ENCODE measurements around the gene SCPEP1.
"Not testable (repeated sequence)": the region's sequence is repeated elsewhere in the genome, so short reads cannot be mapped to it uniquely, and the experiment has no call there.

The SCPEP1 gene

DNA sequence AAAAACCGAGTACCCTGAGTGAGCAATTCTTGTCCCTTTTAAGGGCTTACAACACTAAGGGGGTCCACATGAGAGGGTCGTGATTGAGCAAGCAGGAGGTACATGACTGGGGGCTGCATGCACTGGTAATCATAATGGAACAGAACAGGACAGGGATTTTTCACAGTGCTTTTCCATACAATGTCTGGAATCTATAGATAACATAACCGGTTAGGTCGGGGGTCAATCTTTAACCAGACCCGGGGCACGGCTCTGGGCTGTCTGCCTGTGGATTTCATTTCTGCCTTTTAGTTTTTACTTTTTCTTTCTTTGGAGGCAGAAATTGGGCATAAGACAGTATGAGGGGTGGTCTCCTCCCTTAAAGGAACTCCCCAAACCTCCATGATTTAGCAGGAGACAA, 12.2 kb upstream of the SCPEP1 start:
- not testable (repeated sequence) for DNase-seq (ENCODE audit: low spot score)

DNA sequence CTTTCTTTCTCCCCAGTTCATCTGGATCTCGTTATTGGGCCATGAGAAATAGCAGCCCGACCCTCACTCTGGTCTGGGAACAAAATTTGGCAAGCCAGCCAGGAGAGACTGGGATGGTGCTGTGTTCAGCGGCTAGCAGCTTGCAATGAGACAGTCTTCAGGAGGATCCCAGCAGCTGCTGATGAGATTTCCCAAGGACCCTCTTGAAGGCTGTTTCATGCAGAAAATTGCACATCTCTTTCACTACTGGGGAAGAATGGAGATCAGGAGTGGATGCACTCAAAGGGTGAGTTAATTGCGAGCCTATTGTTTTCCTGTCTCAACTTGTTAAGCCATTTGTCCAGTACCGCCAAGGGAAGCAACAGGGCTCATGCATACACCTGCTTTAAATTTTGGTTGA, 11.6 kb upstream of the SCPEP1 start:
- DNase-seq (ENCODE audit: low spot score) = no peak

DNA sequence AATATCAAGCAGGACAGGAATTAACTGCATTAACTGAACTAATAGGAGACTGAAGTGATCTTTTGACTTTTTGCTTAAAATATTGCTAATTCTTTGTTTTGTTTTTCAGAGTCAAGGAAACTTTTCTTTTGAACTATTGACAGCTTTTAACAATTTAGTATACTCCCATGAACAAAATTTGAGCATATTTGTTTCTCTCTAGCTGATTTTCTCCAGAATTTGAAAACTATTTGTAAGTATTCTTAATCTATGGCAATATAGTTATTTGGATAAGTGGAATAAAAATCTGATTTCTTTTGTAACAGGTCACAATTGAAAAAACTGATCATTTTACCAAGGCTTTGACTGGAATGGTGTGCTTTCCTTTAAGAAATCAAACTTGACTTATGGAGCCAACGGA, 7.0 kb upstream of the SCPEP1 start:
- no peak for DNase-seq (ENCODE audit: low spot score)

DNA sequence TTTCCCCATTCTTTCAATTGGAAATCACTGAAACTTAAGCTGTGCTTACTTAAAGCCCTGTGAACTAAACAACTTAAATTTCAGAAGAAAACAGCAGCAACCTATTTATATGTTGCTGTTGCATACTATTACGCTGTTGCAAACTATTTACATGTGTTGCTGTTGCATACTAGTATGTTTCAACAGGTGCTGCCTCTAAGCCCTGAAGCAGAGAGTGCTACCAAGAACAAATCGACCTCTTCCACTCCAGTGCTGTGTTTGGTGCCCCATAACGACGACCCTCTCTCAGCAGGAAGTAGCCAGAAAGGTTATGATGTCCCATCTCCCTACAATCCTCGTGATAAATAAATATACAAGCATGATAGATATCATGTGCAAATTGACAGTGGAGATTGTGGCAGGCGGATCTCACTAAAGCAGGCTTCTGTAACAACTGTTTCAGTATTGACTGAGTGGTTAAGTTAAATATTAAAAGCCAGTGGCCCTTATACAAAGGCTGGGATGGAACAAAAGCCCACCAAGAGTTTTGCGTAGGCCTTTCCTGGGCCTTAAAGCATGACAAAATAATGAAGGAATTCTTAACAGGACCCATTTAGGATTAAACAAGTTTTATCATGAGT, 5.7 kb upstream of the SCPEP1 start:
- DNase-seq (ENCODE audit: low spot score) = no peak

DNA sequence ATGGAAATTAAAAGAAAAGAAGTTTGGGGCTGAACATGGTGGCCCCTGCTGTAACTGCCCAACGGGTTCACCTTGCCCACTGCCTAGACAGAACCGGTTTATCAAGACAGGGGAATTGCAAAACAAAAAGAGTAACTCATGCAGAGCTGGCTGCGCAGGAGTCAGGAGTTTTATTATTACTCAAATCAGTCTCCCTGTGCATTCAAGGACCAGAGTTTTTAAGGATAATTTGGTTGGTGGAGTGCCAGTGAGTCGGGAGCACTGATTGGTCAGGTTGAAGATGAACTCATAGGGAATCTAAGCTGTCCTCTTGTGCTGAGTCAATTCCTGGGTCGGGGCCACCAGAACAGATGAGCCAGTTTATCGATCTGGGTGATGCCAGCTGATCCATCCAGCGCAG, 4.4 kb upstream of the SCPEP1 start:
- DNase-seq (ENCODE audit: low spot score) = no peak

DNA sequence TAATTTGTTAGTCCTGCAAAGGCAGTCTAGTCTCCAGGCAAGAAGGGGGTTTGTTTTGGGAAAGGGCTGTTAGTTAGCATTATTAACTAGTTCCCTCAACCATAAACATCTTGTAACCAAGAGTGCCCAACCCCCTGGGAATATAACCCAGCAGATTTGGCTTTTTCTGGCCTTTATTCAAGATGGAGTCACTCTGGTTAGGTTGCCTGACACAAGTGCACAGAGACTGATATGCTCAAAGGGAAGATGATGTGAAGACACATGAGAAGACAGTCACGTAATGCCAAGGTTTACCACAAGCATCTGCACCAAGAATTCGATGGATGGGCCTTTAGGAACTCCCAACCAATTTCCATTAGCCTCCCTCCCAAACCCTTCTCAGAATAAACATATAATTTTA, 3.9 kb upstream of the SCPEP1 start:
- DNase-seq (ENCODE audit: low spot score) = no peak

DNA sequence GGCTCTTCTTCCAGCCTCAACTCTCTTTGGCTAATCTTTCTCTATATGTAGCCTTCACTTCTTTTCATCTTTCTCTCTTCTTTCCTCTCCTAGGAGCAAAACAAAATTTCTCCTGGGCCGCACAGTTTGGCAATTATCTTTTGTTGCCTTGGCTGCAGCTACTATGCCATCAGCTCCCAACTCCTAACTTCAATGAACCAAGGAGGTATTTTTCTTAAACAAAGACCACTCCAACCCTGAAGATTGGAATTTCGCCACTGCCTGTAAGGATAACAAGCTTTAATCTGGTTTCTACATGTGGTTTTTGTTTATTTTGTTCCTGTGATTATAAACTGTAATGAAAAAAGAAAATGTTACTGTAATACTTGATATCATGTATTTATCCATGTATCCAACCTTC, 2.3 kb upstream of the SCPEP1 start:
- DNase-seq (ENCODE audit: low spot score) = no peak

DNA sequence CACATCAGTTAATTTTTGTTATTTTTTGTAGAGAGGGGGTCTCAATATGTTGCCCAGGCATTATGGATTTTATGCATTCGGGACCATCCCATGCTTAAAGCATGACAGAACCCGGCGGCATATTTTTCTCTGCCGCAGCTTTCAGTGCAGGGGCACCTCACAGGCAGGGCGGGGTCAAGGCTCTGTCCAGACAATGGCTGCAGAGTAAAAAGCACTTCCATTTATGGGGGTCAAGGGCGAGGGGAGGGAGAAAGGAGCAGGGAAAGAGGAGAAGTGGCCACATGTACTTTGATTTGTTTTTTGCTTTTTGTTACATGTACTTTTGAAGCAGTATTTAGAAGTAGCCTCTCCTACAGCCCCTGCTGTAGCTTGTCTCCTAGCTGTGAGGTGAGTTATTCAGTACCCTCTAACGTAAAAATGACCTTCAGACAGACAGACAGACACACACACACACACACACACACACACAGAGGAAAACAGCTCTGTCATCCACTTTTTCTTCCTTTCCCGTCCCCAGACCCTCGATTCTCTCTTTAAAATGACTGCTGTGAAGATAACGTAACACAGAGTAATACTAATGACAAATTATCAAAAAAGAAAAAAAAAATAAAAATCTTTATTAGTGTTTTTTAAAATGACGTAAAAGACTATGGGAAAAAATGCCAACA, 856 bp upstream of the SCPEP1 start:
- DNase-seq (ENCODE audit: low spot score) = no peak

DNA sequence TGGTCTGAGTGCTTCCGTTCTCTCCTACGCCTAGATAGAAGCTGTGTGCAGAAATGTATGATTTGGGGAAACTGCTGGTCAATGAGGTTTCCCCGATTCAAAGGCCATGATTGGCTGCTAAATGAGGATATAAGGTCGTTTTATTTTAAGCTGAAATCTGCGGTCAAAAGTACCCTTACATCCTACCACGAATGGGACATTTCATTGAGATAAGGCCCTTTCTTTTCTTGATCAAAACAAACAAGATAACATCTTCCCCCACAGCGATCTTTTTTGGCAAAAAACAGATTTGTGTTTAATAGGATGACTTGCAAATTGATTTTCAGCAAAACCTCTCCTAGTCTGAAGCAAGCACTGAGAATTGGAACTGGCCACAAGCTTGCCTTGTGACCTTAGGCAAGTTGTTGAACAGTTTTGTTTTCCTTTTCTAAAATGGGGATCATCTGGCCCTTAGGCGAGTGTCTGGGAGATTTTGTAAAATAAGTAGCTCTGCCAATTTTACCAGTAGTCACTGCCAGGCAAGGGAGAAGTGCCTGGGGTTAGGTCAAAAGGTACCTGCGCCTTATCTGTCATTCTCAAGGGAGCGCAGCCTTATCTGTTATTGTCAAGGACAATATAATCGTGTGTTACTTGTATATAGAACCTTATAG, 635 bp downstream of the SCPEP1 start:
- peak; percentile 40 for DNase-seq (ENCODE audit: low spot score)

DNA sequence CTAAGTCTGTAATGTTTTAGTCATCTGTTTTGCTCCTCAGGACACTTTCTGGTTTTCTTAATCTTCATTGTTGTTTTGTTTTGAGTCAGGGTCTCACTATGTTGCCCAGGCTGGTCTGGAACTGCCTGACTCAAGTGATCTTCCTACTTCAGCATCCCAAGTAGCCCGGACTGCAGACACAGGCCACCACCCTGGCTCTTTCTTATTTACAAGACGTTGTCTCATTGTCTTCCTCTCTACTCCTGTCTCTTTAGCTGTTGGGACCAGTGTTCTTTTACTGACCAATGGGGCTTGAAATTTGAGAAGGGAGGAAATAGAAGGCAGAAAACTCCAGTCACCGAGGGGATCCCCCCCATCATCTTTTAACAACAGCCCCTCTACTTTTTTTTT, 1.2 kb downstream of the SCPEP1 start:
- DNase-seq (ENCODE audit: low spot score) = peak; percentile 11

DNA sequence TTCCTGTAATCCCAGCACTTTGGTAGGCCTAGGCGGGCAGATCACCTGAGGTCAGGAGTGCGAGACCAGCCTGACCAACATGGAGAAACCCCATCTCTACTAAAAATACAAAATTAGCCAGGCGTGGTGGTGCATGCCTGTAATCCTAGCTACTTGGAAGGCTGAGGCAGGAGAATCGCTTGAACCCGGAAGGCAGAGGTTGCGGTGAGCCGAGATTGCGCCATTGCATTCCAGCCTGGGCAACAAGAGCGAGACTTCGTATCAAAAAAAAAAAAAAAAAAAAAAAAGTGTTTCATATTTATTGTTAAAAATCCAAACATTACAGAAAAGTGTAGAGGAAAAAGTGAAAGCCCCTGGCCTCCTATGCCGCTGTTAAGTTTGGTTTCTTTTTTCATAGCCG, 2.6 kb downstream of the SCPEP1 start:
- not testable (repeated sequence) for DNase-seq (ENCODE audit: low spot score)

DNA sequence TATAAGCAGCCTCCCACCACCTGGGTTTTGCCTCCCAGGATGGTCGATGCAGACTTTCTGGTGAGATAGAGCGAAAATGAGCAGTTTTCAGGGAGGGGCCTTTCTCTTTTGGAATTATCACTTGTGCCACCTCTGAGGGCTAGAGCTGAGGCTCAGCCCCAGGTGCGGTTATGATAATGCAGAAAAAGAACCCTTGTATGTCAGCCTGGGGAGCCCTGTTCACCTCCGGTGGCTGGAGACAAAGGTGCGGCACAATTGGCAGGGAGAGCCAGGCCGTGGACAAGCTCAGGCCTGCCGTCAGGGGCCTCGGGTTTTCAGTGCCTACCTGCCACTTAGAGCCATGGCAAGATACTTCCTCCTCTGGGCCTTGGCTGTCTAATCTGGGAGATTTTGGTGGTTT, 4.4 kb downstream of the SCPEP1 start:
- DNase-seq (ENCODE audit: low spot score) = no peak

DNA sequence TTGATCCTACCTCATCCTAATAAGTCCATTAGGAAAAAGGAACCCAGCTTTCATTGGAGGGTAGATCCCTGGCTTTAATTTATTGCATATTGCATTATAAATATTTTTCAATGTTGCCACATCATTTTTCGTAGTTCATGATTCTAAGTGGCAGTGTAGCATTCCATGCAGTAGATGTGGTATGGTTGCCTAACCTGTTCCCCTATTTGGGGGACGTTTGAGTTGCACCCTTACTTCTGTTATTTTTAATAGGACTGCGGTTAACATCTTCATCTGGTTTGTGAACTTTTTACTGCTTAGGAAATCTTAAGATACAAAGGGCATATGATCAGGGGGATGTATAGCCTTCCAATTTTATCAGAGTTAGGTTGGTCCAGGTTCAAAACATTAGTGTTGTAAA, 5.4 kb downstream of the SCPEP1 start:
- no peak for DNase-seq (ENCODE audit: low spot score)

DNA sequence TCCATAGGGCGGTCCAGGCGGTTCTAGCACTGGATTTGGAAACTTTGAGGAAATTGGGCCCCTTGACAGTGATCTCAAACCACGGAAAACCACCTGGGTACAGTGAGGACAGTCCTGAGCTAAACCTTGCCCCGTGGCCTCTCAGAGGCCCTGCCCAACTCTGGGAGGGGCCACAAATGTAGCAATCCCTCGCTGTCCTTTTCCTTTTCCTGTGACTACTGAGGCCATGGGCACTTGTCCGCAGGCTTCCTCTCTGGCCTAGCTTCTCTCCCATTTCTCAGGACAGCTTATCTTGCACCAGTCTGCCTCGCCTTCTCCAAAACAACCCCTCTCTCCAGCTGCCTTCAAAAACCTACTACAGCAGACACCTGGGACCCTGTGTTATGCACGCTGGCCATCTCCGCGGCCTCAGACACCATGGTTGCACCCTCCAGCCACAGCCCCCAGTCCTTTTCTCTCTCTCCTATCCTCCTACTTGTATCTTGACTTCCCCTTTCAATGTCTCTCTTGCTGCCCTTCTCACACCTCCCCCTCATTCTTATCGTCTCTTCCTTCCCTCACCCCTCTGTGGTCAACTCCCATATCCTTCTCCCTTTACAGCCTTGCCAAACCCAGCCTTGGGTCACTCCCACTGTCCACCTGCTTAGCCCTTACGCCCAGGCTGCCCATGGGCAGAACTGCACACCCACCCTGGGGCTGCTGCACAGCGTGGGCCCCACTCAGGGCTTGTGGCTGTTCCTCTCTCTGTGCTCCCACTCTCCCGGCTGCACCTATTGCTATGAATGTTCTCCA, 7.6 kb downstream of the SCPEP1 start:
- no peak for DNase-seq (ENCODE audit: low spot score)

DNA sequence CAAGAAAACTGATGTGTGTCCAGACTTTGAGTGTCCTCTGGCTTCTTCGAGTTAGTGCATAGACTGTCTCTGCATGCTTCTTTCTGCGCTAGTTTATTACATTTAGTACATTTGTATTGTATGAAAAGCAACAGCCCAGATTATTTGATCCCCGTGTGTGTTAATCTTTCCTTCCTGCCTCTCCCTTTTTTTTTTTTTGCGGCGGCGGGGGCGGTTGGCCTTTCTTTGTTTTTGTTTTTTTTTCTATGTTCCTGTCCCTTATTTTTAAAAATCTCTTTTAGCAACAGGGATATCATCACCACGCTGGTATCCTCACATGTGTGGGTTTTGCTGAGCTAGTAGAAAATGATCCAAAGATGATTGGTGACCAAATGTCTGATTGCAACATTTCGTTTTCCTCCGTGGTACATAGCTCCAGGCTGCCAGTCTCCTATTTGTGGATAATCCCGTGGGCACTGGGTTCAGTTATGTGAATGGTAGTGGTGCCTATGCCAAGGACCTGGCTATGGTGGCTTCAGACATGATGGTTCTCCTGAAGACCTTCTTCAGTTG, 9.4 kb downstream of the SCPEP1 start:
- no peak for DNase-seq (ENCODE audit: low spot score)

DNA sequence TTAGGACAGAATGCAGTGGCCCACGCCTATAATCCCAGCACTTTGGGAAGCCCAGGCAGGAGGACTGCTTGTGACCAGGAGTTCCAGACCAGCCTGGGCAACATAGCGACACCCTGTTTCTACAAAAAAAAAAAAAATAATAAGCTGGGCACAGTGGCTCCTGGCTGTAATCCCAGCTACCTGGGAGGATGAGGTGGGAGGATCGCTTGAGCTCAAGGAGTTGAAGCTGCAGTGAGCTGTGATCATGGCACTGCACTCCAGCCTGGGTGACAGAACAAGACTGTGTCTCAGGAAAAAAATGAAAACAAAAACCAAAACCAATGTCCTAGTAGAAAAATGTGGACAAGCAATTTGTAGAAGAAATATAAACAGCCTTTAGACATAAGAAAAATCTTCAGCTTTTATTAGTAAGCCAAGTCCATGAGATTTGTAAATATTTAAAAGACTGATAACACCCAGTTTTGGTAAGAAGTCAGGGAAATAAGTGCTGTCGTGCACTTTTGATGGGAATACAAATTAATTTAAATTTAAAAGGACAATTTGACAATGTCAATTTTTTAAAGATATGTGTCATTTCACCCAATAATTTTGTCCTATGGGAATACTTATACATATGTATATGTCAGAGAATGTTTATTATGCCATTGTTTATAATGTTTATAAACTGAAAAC, 11.1 kb downstream of the SCPEP1 start:
- DNase-seq (ENCODE audit: low spot score) = no peak

DNA sequence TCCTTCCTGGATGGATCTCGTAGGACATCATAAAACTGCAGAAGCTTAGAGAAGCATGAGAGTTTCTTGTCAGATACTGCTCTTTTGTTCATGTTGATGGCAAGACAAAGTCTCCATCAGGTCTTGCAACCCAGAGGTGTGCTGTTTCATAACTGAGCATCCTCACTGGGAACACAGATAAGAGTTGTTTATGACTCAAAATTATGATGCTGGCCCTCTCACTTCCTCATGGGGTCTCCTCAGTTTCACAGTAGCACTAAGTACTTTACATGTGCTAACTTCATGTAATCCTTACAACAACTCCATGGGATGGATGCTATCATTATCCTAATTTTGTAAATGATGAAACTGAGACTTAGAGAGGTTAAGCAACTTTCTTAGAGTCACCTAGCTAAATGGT, 14.4 kb downstream of the SCPEP1 start:
- DNase-seq (ENCODE audit: low spot score) = no peak

DNA sequence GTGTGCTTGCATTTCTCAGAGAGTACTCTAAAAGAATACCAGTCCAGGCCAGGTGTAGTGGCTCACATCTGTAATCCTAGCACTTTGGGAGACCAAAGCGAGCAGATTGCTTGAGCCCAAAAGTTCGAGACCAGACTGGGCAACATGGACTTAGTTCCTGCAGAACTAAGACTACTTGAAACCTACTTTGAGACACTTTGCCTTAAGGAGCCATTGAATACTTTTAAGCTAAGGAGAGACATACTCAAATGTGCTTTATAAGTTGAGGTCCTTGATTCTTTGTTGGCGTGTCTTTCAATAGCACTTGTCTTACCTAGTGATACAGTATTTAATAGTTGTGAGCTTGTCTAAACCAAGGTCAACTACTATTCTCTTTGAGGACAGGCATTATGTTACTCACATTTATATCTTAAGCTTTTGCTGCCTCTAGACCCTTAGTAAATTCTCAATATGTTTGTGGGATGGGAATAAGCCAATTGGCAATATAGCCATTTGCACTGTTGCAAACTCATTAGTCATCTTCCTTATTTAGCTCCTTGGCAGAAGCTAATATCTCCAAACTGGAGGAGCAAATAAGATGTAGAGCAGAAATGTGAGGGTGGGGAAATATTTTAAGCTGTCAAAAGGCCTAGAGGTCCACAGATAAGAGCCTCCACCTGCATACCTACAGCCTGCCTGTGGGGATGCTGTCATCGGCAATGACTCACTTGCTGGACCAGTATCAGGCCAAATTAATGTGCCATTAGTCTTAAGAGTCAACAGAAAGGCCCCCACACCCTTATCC, 16.3 kb downstream of the SCPEP1 start:
- no peak for DNase-seq (ENCODE audit: low spot score)

DNA sequence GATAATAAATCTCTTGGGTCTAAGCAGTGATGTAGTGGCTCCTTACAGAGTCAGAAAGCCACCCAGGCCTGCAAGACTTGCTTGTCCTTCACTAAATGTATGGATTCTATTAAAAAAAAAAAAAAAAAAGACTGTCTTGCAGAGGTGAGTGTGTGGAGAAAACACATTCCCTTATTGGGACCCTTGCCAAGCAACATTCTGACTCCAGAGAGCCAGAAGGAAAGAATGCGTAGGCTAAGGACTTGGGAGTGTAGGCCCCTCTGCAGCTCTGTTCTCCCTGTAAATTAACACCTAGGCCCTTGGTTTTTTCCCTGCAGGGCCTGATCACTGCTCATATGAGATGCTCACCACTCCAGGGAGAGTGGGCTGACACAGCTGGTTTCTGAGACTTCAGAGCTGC, 17.8 kb downstream of the SCPEP1 start:
- no peak for DNase-seq (ENCODE audit: low spot score)

DNA sequence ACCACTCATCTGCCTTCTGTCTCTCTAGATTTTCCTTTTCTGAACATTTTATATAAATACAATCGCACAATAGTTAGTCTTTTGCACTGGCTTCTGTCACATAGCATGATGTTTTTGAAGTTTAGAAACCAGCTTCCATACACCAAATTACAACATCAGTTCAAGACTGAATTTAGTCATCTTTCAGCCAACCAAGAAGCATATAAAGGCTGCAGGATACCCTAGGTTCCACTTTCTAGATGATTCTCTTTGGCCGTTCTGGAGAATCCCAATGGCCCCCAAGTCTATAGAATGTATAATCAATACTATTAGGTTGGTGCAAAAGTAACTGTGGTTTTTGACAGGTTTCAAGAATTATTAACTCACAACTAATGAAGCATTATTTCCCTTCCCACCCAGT, 19.4 kb downstream of the SCPEP1 start:
- no peak for DNase-seq (ENCODE audit: low spot score)

DNA sequence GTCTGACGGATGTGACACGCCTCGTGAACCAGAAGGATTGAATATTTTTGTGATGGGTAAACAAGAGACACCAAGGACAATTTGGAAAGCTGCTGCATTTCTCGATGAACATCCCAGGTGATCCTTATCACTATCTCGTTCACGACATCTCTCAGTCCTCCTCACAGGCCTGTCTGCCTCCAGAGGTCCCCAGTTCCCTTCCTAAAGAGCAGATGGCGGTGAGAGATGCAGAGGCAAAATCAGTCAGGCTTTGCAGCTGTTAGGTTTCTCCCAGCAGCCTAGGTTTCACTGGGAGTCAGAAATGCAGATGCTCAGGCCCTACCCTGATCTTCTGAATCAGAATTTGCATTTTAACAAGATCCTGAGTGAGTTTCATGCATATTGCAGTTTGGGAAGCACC, 23.6 kb downstream of the SCPEP1 start:
- DNase-seq (ENCODE audit: low spot score) = no peak
